Liver (tissue), 3 donors: ENCODE results near the gene SNX1.

ENCODE experiments used
- ATF3 ChIP-seq: IDR thresholded peaks from 2 replicates; pipeline ENCODE4 v1.6.1; 2016; ENCODE audit warnings: antibody characterized with exemption
- EGR1 ChIP-seq, 2 donors: IDR thresholded peaks; 2 replicates each; pipeline ENCODE4 v1.6.1; 2016 to 2018; ENCODE audit warnings: antibody characterized with exemption in 2 of 2, low read depth in 2 of 2
- HNF4A ChIP-seq, 2 donors: conservative IDR thresholded peaks; 2 replicates each; pipeline ENCODE4 v1.6.1; 2016; ENCODE audit warnings: antibody characterized with exemption in 2 of 2, mild to moderate bottlenecking in 2 of 2
- SP1 ChIP-seq: IDR thresholded peaks from 2 replicates; pipeline ENCODE4 v1.6.1; 2018; ENCODE audit warnings: antibody characterized with exemption, mild to moderate bottlenecking
- TF ChIP-seq, protein P1 (sequence below): IDR thresholded peaks from 2 replicates; pipeline ENCODE4 v1.6.1; 2016; ENCODE audit warnings: antibody characterized with exemption
- TF ChIP-seq, protein P2 (sequence below): IDR thresholded peaks from 2 replicates; pipeline ENCODE4 v1.6.1; 2016; ENCODE audit warnings: antibody characterized with exemption, mild to moderate bottlenecking
- TF ChIP-seq, protein P3 (sequence below): fragments of 150-350 bp; IDR thresholded peaks from 2 replicates; pipeline ENCODE4 v1.5.1; 2017; ENCODE audit warnings: improper control_type of control experiment, low read depth, low read length; ENCODE audit not compliant: missing input control
- donor health status: healthy.
- donor health status: healthy.

DNA sequence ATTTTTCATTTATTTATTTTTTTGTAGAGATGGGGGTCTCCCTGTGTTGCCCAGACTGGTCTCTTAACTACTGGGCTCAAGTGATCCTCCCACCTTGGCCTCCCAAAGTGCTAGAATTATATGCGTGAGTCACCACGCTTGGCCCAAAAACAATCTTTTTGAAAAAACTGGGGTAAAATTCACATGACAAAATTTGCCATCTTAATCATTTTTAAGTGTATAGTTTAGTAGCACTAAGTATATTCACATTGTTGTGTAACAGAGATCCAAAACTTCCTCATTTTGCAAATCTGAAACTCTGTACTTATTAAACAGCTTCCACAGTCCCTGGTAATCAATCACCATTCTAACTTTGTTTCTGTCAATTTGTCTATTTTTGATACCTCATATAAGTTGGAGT lies 5.2 kb downstream of the SNX1 start:
- TF ChIP-seq, protein P1, sequence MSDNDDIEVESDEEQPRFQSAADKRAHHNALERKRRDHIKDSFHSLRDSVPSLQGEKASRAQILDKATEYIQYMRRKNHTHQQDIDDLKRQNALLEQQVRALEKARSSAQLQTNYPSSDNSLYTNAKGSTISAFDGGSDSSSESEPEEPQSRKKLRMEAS: no peak
- TF ChIP-seq, protein P2, sequence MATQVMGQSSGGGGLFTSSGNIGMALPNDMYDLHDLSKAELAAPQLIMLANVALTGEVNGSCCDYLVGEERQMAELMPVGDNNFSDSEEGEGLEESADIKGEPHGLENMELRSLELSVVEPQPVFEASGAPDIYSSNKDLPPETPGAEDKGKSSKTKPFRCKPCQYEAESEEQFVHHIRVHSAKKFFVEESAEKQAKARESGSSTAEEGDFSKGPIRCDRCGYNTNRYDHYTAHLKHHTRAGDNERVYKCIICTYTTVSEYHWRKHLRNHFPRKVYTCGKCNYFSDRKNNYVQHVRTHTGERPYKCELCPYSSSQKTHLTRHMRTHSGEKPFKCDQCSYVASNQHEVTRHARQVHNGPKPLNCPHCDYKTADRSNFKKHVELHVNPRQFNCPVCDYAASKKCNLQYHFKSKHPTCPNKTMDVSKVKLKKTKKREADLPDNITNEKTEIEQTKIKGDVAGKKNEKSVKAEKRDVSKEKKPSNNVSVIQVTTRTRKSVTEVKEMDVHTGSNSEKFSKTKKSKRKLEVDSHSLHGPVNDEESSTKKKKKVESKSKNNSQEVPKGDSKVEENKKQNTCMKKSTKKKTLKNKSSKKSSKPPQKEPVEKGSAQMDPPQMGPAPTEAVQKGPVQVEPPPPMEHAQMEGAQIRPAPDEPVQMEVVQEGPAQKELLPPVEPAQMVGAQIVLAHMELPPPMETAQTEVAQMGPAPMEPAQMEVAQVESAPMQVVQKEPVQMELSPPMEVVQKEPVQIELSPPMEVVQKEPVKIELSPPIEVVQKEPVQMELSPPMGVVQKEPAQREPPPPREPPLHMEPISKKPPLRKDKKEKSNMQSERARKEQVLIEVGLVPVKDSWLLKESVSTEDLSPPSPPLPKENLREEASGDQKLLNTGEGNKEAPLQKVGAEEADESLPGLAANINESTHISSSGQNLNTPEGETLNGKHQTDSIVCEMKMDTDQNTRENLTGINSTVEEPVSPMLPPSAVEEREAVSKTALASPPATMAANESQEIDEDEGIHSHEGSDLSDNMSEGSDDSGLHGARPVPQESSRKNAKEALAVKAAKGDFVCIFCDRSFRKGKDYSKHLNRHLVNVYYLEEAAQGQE: no peak
- TF ChIP-seq SP1 (no peak), ATF3 (no peak), HNF4A (conservative IDR thresholded peaks at IDR 0.05) (no peak), EGR1 (IDR thresholded peaks at IDR 0.05; ENCODE audit: low read depth in 2 of 2) (no peak)
- TF ChIP-seq, protein P3, sequence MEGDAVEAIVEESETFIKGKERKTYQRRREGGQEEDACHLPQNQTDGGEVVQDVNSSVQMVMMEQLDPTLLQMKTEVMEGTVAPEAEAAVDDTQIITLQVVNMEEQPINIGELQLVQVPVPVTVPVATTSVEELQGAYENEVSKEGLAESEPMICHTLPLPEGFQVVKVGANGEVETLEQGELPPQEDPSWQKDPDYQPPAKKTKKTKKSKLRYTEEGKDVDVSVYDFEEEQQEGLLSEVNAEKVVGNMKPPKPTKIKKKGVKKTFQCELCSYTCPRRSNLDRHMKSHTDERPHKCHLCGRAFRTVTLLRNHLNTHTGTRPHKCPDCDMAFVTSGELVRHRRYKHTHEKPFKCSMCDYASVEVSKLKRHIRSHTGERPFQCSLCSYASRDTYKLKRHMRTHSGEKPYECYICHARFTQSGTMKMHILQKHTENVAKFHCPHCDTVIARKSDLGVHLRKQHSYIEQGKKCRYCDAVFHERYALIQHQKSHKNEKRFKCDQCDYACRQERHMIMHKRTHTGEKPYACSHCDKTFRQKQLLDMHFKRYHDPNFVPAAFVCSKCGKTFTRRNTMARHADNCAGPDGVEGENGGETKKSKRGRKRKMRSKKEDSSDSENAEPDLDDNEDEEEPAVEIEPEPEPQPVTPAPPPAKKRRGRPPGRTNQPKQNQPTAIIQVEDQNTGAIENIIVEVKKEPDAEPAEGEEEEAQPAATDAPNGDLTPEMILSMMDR: no peak
